NCI-H446 treated with DMSO at 0.1 percent for 48 hours (cell line): ENCODE data around the gene KARS1.

Experiments
- DNase-seq: peaks from one replicate; lab custom pipeline; 2025; lab: John Stamatoyannopoulos, UW

The KARS1 gene

DNA sequence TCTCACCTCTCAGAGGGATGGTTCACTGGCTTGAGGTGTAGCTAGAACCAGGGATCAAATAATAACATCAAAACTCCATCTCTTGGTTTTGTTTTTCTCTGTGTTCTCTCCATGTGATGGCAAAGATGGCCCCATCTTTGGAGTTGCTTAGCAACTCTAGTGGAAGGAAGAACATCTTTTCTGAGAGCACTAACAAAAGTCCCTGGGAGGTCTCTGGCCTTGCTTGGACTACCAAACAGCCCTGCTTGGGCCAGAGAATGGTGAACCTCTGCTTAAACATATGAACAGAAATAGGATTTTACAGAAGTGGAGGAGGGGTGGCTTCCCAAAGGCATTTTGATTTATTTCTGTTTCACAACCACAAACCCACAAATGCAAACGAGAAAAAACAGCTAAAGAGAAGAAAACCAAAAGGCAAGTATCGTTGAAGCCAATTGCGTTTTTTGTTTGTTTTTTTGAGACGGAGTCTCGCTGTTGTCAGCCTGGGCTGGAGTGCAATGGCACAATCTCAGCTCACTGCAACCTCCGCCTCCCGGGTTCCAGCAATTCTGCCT, 68.1 kb downstream of the KARS1 start:
- no peak for DNase-seq

GRCh38 chr16:75578725-75579124, 68.7 kb downstream of the KARS1 start:
- DNase-seq = no peak

DNA sequence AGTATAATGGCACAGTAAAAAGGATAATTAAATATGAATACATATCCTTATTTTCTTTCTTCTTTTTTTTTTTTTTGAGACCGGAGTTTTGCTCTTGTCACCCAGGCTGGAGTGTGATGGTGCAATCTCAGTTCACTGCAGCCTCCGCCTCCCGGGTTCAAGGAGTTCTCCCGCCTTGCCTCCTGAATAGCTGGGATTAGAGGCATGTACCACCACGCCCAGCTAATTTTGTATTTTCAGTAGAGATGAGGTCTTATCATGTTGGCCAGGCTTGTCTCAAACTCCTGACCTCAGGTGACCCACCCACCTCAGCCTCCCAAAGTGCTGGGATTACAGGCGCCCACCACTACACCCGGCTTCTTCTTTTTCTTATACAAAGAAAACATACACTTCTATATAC, 69.3 kb downstream of the KARS1 start:
- DNase-seq = no peak
